Endothelial cell of umbilical vein (primary cell): ENCODE data around the gene GLRX. TPM values are rescaled to one million over a fixed set of nuclear protein-coding genes. Genes with fewer than 3 reads are reported as not detected.

Source experiments
- BruUV-seq: library from RNA; stranded (reverse); fragments of 400-500 nt; replicated peaks from 2 replicates; lab custom pipeline; 2021; lab: Mats Ljungman, UMichigan
- CTCF ChIA-PET: fragments of 300-600, 350-600 bp; sonication (Branson Sonifier 250); formaldehyde crosslinking; loops from one replicate; lab custom pipeline; 2021; ENCODE audit warnings: antibody characterized with exemption, inconsistent platforms; lab: Charles Lee
- POLR2A ChIA-PET: fragments of 300-600, 350-600 bp; sonication (Branson Sonifier 250); formaldehyde crosslinking; loops from one replicate; lab custom pipeline; 2021; ENCODE audit warnings: antibody characterized with exemption, inconsistent platforms; lab: Charles Lee
- DNase-seq: peaks from one replicate; pipeline ENCODE4 v3.0.0-alpha.2; 2011; ENCODE audit warnings: low read depth, low spot score
- FAIRE-seq: peaks from 2 replicates; lab custom pipeline; 2011; peaks lifted over from hg19 to GRCh38; lab: Jason Lieb, UNC
- H2AFZ ChIP-seq: 2 replicates; pipeline ENCODE4 v1.6.0; 2012; ENCODE audit warnings: low read depth, low read length, control low read depth, inconsistent platforms
- H3K27ac ChIP-seq: 2 replicates; pipeline ENCODE4 v1.5.1; 2011; ENCODE audit warnings: low read depth, mild to moderate bottlenecking, control low read depth, low read length, moderate library complexity; ENCODE audit not compliant: insufficient read depth
- H3K27me3 ChIP-seq, 2 experiments: 2 replicates each; pipeline versions ENCODE4 v1.6.0 to v1.6.1; 2011; ENCODE audit warnings: low read length in 2 of 2, mixed read lengths in 1 of 2; ENCODE audit not compliant: control insufficient read depth in 2 of 2, insufficient read depth in 2 of 2
- H3K36me3 ChIP-seq, 2 experiments: 2 replicates in 1 of 2; 3 replicates in 1 of 2; pipeline ENCODE4 v1.5.1; 2011; ENCODE audit warnings: low read length in 2 of 2, mild to moderate bottlenecking in 1 of 2, moderate library complexity in 1 of 2; ENCODE audit not compliant: control insufficient read depth in 2 of 2, insufficient read depth in 2 of 2; ENCODE audit errors: extremely low read depth in 1 of 2
- H3K4me1 ChIP-seq: 3 replicates; pipeline ENCODE4 v1.5.1; 2011; ENCODE audit warnings: mild to moderate bottlenecking, low read length; ENCODE audit not compliant: control insufficient read depth, insufficient read depth; ENCODE audit errors: extremely low read depth
- H3K4me2 ChIP-seq: 2 replicates; pipeline ENCODE4 v1.6.1; 2011; ENCODE audit warnings: low read length, control low read depth, mixed read lengths; ENCODE audit not compliant: insufficient read depth
- H3K4me3 ChIP-seq, 3 experiments: fragments of 200-600 bp in 1 of 3; sonication (generic), shearing (Covaris generic) in 1 of 3; replicated peaks in 1 of 3; 2 replicates each; pipeline ENCODE4 v1.5.1; 2011 to 2016; ENCODE audit warnings: control low read depth in 3 of 3, low read length in 3 of 3, mild to moderate bottlenecking in 2 of 3, inconsistent platforms in 1 of 3, low read depth in 1 of 3, moderate library complexity in 1 of 3; ENCODE audit not compliant: insufficient read depth in 1 of 3
- H3K79me2 ChIP-seq: 2 replicates; pipeline ENCODE4 v1.6.0; 2012; ENCODE audit warnings: low read length, inconsistent platforms; ENCODE audit not compliant: control insufficient read depth, insufficient read depth
- H3K9ac ChIP-seq: replicated peaks from 2 replicates; pipeline ENCODE3; 2011; ENCODE audit warnings: low read length, control low read depth; ENCODE audit not compliant: insufficient read depth; ENCODE audit errors: extremely low read depth
- H3K9me1 ChIP-seq: replicated peaks from 3 replicates; pipeline ENCODE4 v1.6.0; 2011; ENCODE audit warnings: mild to moderate bottlenecking, low read length; ENCODE audit not compliant: control insufficient read depth, insufficient read depth; ENCODE audit errors: extremely low read depth
- H3K9me3 ChIP-seq: replicated peaks from 2 replicates; pipeline ENCODE4 v1.5.1; 2012; ENCODE audit warnings: low read length, inconsistent platforms; ENCODE audit not compliant: control insufficient read depth, insufficient read depth
- H4K20me1 ChIP-seq: replicated peaks from 2 replicates; pipeline ENCODE3; 2011; ENCODE audit warnings: mild to moderate bottlenecking, low read length; ENCODE audit not compliant: control insufficient read depth, insufficient read depth; ENCODE audit errors: extremely low read depth
- CTCF ChIP-seq, 2 donors: IDR thresholded peaks; 1 replicate in 1 of 2; 2 replicates in 1 of 2; pipeline ENCODE4 v1.5.1; 2011; ENCODE audit warnings: low read length in 2 of 2, mild to moderate bottlenecking in 2 of 2, moderate library complexity in 2 of 2, control low read depth in 1 of 2, inconsistent platforms in 1 of 2, low read depth in 1 of 2; ENCODE audit not compliant: insufficient read depth in 1 of 2; ENCODE audit errors: extremely low read depth in 1 of 2
- EZH2 ChIP-seq: IDR thresholded peaks from 2 replicates; pipeline ENCODE4 v1.6.1; 2012; ENCODE audit warnings: borderline replicate concordance, low read depth, mild to moderate bottlenecking, moderate library complexity, low read length, inconsistent platforms; ENCODE audit not compliant: severe bottlenecking
- FOS ChIP-seq: IDR thresholded peaks from 2 replicates; pipeline ENCODE4 v1.6.1; 2011; ENCODE audit warnings: mild to moderate bottlenecking, low read length, moderate library complexity, borderline replicate concordance; ENCODE audit not compliant: insufficient read depth
- GATA2 ChIP-seq: IDR thresholded peaks from 2 replicates; pipeline ENCODE4 v1.7.0; 2011; ENCODE audit warnings: low read depth, mild to moderate bottlenecking, moderate library complexity, mixed read lengths, low read length; ENCODE audit not compliant: insufficient read length, insufficient read depth
- JUN ChIP-seq: IDR thresholded peaks from 2 replicates; pipeline ENCODE4 v1.6.1; 2011; ENCODE audit warnings: borderline replicate concordance, low read depth; ENCODE audit not compliant: insufficient read length, insufficient read depth
- MYC ChIP-seq: IDR thresholded peaks from one replicate; pipeline ENCODE4 v1.6.1; 2011; ENCODE audit warnings: mild to moderate bottlenecking, low read depth, low read length
- POLR2A ChIP-seq: IDR thresholded peaks from 2 replicates; pipeline ENCODE4 v1.6.1; 2012; ENCODE audit warnings: low read depth, mild to moderate bottlenecking, control low read depth, low read length
- POLR2AphosphoS5 ChIP-seq: IDR thresholded peaks from 2 replicates; pipeline ENCODE4 v1.6.1; 2012; ENCODE audit warnings: low read depth, mild to moderate bottlenecking, control low read depth, low read length, moderate library complexity; ENCODE audit not compliant: insufficient read depth
- dilution Hi-C: fragments of 300-500 bp; cut with MboI; formaldehyde crosslinking; loops from one replicate; pipeline ENCODE4 v1.15.0; 2019; ENCODE audit warnings: low sequenced_read_pairs; ENCODE audit not compliant: extremely low pct_ligation_motif_present
- intact Hi-C: fragments of 100-400 bp; cut with micrococcal nuclease; formaldehyde crosslinking; loops from one replicate; pipeline ENCODE4 v1.10.0; 2022
- polyA plus RNA-seq, 4 experiments: library from polyadenylated mRNA; depleted of rRNA in 3 of 4; stranded (reverse) in 3 of 4; unstranded in 1 of 4; fragments of >200 nt; gene quantifications; 2 replicates each; pipeline versions ENCODE4 v1.2.1 to v1.2.3, GENCODE V29; 2011 to 2012; ENCODE audit warnings: missing spikeins in 1 of 4
- total RNA-seq: library from RNA; stranded (reverse); gene quantifications from 2 replicates; pipeline ENCODE4 v1.2.3, GENCODE V29; 2021
- TF ChIP-seq, protein P1 (sequence below): IDR thresholded peaks from 2 replicates; pipeline ENCODE4 v1.6.1; 2011; ENCODE audit not compliant: insufficient read depth, insufficient read length

GLRX gene
- total and polyA plus RNA-seq, 2 donors (not counting 3 experiments of a cell fraction or from before 2014, with no cell fraction given), result 14.2 to 40.3 TPM

DNA sequence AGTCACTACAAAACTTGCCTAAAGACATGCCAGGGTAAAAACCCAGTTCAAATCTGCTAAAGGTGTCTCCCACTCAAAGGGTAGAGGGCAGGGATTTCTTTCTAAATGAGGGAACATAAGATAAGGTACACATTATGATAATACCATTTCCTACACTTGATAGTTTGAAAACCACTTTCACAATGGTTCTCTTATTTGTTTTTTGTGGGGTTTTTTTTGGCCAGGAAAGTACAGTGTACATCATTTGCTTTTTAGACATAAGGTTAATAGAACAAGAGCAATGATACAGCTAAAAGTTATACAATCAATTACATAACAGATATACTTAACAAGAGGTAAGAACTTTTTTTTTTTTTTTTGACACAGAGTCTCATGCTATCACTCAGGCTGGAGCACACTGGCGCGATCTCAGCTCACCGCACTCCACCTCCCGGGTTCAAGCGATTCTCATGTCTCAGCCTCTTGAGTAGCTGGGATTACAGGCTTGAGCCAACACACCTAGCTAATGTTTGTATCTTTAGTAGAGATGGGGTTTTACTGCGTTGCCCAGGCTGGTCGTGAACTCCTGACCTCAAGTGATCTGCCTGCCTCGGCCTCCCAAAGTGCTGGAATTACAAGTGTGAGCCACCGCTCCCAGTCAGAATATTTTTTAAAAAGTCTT, 48.8 kb upstream of the GLRX start:
- POLR2A ChIA-PET, result no interaction called here
- no peaks in the 10 kb centered on the region for H4K20me1 ChIP-seq
- H3K4me2 ChIP-seq, result no peak overlapping the region
- no peaks in the 10 kb centered on the region for H3K9me1 ChIP-seq
- H3K79me2 ChIP-seq, result no peaks in the 10 kb centered on the region
- H3K27ac ChIP-seq, result peak overlapping the region; percentile 94
- DNase-seq, result no peak
- FAIRE-seq, result no peak
- dilution Hi-C loops (no loop called here), intact Hi-C loops (no loop called here)
- H3K9ac ChIP-seq, result no peak overlapping the region
- no peak overlapping the region for H3K4me3 ChIP-seq
- no peaks in the 10 kb centered on the region for H3K36me3 ChIP-seq
- peaks cover 19% of the 10 kb centered on the region for H3K4me1 ChIP-seq
- no peaks in the 10 kb centered on the region for H3K9me3 ChIP-seq
- no TSS peak for BruUV-seq
- H3K27me3 ChIP-seq, result no peaks in the 10 kb centered on the region
- no peak for TF ChIP-seq EZH2
- no peak for TF ChIP-seq CTCF (IDR thresholded peaks at IDR 0.05; ENCODE audit: extremely low read depth in 1 of 2, insufficient read depth in 1 of 2, low read depth in 1 of 2, low read length in 2 of 2)
- no peak for TF ChIP-seq POLR2A
- no peak for TF ChIP-seq POLR2AphosphoS5
- no peak for TF ChIP-seq MYC
- no peak for TF ChIP-seq GATA2
- TF ChIP-seq JUN, result no peak
- TF ChIP-seq FOS, result no peak
- TF ChIP-seq, protein P1, sequence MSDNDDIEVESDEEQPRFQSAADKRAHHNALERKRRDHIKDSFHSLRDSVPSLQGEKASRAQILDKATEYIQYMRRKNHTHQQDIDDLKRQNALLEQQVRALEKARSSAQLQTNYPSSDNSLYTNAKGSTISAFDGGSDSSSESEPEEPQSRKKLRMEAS, result no peak
- CTCF ChIA-PET, result interaction anchor here (1.5 to 1.7 kb wide), 3 partner anchors 10 to 465 kb away, joined by 3 to 8 read pairs (median 5); no protein-coding TSS in a partner anchor
- H2AFZ ChIP-seq, result peak overlapping the region; percentile 90
